GM12874 (cell line): ENCODE results near the gene EXOC4.

Experiments
- TF ChIP-seq, protein P1 (sequence below): IDR thresholded peaks from 2 replicates; pipeline ENCODE4 v1.5.1; 2011; ENCODE audit warnings: low read depth, mild to moderate bottlenecking, control low read depth, low read length, moderate library complexity; ENCODE audit not compliant: insufficient read depth

Gene EXOC4

GRCh38 chr7:134114992-134115391 is 862.1 kb downstream of the EXOC4 start:
- TF ChIP-seq, protein P1, sequence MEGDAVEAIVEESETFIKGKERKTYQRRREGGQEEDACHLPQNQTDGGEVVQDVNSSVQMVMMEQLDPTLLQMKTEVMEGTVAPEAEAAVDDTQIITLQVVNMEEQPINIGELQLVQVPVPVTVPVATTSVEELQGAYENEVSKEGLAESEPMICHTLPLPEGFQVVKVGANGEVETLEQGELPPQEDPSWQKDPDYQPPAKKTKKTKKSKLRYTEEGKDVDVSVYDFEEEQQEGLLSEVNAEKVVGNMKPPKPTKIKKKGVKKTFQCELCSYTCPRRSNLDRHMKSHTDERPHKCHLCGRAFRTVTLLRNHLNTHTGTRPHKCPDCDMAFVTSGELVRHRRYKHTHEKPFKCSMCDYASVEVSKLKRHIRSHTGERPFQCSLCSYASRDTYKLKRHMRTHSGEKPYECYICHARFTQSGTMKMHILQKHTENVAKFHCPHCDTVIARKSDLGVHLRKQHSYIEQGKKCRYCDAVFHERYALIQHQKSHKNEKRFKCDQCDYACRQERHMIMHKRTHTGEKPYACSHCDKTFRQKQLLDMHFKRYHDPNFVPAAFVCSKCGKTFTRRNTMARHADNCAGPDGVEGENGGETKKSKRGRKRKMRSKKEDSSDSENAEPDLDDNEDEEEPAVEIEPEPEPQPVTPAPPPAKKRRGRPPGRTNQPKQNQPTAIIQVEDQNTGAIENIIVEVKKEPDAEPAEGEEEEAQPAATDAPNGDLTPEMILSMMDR: no peak
